ENCODE results near the gene ERCC5.

The ERCC5 gene

GRCh38 chr13:102845630-102846260, at the start of gene ERCC5:
ERCC5 (plus strand) TSS chr13:102846032; CDS start chr13:102846267, 235 bp downstream.
- DNase-seq: peak; percentile 83

GRCh38 chr13:102798581-102799425, 47.0 kb upstream of the ERCC5 start, which contains the start of the genes BIVM and POGLUT2:
BIVM (plus strand) TSS chr13:102799119; CDS start chr13:102807268, 8,149 bp downstream.
POGLUT2 (minus strand) TSS chr13:102798976; CDS start chr13:102798670, 306 bp downstream.
- peak; percentile 76 for DNase-seq

GRCh38 chr13:102799426-102800144, 46.2 kb upstream of the ERCC5 start:
- DNase-seq: no peak

GRCh38 chr13:102800145-102801041, 45.4 kb upstream of the ERCC5 start:
- DNase-seq: peak; percentile 55

- no peak for DNase-seq
These were observed 40.2 kb upstream of the ERCC5 start for GRCh38 chr13:102805680-102806079.

GRCh38 chr13:102807699-102808098, 38.1 kb upstream of the ERCC5 start:
- DNase-seq: no peak

GRCh38 chr13:102812611-102813287, 33.1 kb upstream of the ERCC5 start:
- DNase-seq: no peak

GRCh38 chr13:102814025-102814607, 31.7 kb upstream of the ERCC5 start:
- DNase-seq: no peak

GRCh38 chr13:102814793-102815192, 31.0 kb upstream of the ERCC5 start:
- no peak for DNase-seq

- DNase-seq: no peak
These were observed 30.0 kb upstream of the ERCC5 start for GRCh38 chr13:102815788-102816187.

GRCh38 chr13:102816708-102817107, 29.1 kb upstream of the ERCC5 start:
- DNase-seq: no peak

- no peak for DNase-seq
These were observed 28.6 kb upstream of the ERCC5 start for GRCh38 chr13:102817241-102817640.

- no peak for DNase-seq
These were observed 27.9 kb upstream of the ERCC5 start for GRCh38 chr13:102817907-102818306.

GRCh38 chr13:102825400-102825799, 20.4 kb upstream of the ERCC5 start:
- DNase-seq: no peak

- DNase-seq: no peak
These were observed 19.7 kb upstream of the ERCC5 start for GRCh38 chr13:102825921-102826706.

GRCh38 chr13:102830646-102831045, 15.2 kb upstream of the ERCC5 start:
- DNase-seq: no peak

GRCh38 chr13:102836471-102836870, 9.4 kb upstream of the ERCC5 start:
- no peak for DNase-seq

GRCh38 chr13:102838273-102838672, 7.6 kb upstream of the ERCC5 start:
- no peak for DNase-seq

GRCh38 chr13:102838982-102839381, 6.8 kb upstream of the ERCC5 start:
- DNase-seq: no peak

- no peak for DNase-seq
These were observed 6.4 kb upstream of the ERCC5 start for GRCh38 chr13:102839462-102839861.

- DNase-seq: no peak
These were observed 573 bp upstream of the ERCC5 start for GRCh38 chr13:102845289-102845629.
